Chondrocyte (in vitro differentiated cells): ENCODE data around the gene SCUBE1. TPM values are rescaled to one million over a fixed set of nuclear protein-coding genes. Genes with fewer than 3 reads are reported as not detected.
A peak's percentile ranks its signal among the peaks of the same experiment; 100 is the strongest.

Experiments used
- DNase-seq: peaks from one replicate; pipeline ENCODE4 v3.0.0; 2021; ENCODE audit warnings: mixed read lengths, low spot score
- H3K27ac Mint-ChIP-seq: one replicate; pipeline ENCODE4 v1.8.0; 2021; ENCODE audit warnings: mild to moderate bottlenecking, moderate library complexity, mixed read lengths; ENCODE audit not compliant: unreplicated experiment
- H3K27me3 Mint-ChIP-seq: 2 replicates; pipeline ENCODE4 v1.8.0; 2021; ENCODE audit warnings: low read depth, mixed read lengths
- H3K36me3 Mint-ChIP-seq: 2 replicates; pipeline ENCODE4 v1.8.0; 2021; ENCODE audit warnings: low read depth, mixed read lengths
- H3K4me1 Mint-ChIP-seq: 2 replicates; pipeline ENCODE4 v1.8.0; 2021; ENCODE audit warnings: low read depth, mild to moderate bottlenecking, mixed read lengths
- H3K4me3 Mint-ChIP-seq: one replicate; pipeline ENCODE4 v1.8.0; 2021; ENCODE audit warnings: mild to moderate bottlenecking, moderate library complexity, mixed read lengths; ENCODE audit not compliant: unreplicated experiment
- H3K9me3 Mint-ChIP-seq: 2 replicates; pipeline ENCODE4 v1.8.0; 2021; ENCODE audit warnings: low read depth, mixed read lengths
- total RNA-seq: library from RNA; stranded (reverse); gene quantifications from 3 replicates; pipeline ENCODE4 v1.2.1, GENCODE V29; 2021
- TF ChIP-seq, protein P1 (sequence below): fragments of 200-600 bp; sonication (generic); IDR thresholded peaks from 2 replicates; pipeline ENCODE4 v1.5.0; 2021; ENCODE audit warnings: antibody characterized with exemption, mild to moderate bottlenecking, moderate library complexity

SCUBE1 gene
- total RNA-seq, 1 donor from 2014 or later = 3.2 TPM

DNA sequence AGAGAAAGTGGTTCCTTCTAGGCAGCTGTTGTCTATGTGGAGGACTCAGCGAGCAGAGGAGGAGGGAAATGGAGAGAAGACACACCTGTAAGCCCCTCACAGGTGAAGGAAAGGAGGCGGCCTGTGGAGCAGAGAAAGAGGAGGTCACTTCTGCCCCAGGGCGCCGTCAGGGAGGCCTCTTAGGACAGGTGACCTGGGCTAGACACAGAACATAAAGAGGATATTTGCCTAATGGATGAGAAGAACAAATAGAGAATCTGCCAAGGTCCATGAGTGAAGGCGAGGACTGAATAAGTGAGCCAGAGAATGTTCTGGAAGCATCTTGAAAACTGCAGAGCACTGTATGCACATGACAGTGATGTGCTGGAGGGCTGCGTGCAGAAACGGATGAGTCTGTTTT is 2.2 kb upstream of the SCUBE1 start:
- Mint-ChIP-seq H3K4me1 (peaks cover 10% of the 10 kb centered on the region), H3K4me3 (no peak overlapping the region), H3K27ac (no peak overlapping the region), H3K9me3 (no peaks in the 10 kb centered on the region), H3K27me3 (peaks cover 68% of the 10 kb centered on the region), H3K36me3 (peaks cover 4% of the 10 kb centered on the region)
- TF ChIP-seq, protein P1, sequence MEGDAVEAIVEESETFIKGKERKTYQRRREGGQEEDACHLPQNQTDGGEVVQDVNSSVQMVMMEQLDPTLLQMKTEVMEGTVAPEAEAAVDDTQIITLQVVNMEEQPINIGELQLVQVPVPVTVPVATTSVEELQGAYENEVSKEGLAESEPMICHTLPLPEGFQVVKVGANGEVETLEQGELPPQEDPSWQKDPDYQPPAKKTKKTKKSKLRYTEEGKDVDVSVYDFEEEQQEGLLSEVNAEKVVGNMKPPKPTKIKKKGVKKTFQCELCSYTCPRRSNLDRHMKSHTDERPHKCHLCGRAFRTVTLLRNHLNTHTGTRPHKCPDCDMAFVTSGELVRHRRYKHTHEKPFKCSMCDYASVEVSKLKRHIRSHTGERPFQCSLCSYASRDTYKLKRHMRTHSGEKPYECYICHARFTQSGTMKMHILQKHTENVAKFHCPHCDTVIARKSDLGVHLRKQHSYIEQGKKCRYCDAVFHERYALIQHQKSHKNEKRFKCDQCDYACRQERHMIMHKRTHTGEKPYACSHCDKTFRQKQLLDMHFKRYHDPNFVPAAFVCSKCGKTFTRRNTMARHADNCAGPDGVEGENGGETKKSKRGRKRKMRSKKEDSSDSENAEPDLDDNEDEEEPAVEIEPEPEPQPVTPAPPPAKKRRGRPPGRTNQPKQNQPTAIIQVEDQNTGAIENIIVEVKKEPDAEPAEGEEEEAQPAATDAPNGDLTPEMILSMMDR = no peak
- DNase-seq = no peak

DNA sequence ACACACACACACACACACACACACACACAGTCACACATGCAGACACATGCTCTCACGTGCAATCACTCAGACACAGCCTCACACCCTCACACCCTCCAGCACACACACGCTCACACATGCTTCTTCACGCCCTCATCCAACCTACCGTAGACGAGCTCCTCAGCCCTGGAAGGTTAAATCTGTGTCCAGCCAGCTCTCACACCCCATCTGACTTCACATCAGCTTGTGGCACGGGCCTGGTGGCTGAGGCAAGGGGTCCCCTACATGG is 1.3 kb upstream of the SCUBE1 start:
- Mint-ChIP-seq H3K27ac (no peak overlapping the region), H3K36me3 (peaks cover 4% of the 10 kb centered on the region), H3K27me3 (peaks cover 65% of the 10 kb centered on the region), H3K4me1 (peaks cover 10% of the 10 kb centered on the region), H3K9me3 (no peaks in the 10 kb centered on the region), H3K4me3 (no peak overlapping the region)
- no peak for DNase-seq
- TF ChIP-seq, protein P1 = no peak

DNA sequence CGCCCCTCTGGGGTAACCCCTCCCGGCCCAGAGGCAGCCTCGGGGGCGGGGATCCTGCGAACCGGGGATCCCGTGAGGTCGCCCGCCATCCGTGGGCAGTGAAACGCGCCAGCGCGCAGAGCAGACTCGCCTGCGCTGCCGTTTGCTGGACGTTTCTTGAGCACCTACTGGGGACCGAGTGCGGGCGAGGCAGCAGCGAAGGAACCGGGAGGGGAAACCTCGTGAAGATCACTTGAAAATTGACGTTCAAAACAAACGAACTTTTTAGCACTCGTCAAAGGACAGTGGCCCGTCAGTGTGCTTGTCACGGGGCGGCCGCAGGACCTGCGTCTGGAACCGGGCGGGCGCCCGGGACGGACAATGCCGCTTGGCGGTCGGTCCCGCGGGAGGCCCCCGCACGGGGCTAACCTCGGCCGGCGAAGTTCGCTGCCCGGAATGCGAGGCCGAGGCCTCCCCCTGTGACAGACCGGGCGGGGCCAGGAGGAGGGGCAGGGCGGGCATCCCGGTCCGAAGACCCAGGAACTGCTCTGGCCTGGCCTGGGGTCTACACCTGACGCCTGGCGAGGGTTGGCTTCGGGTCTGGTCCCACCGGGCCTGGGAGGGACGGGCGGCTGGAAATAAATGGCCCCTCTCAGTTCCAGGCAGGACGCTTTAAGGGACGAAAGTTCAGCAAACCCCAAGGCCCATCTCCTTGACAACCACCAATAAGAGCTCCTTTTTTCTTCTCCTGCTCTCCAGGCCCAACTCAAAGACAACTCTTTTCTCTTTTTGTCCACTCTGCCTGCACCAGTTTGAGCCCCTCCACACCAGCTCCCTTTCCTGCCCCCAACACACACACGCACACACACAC is 723 bp upstream of the SCUBE1 start:
- Mint-ChIP-seq H3K36me3 (peaks cover 2% of the 10 kb centered on the region), H3K4me3 (no peak overlapping the region), H3K9me3 (no peaks in the 10 kb centered on the region), H3K27ac (no peak overlapping the region), H3K27me3 (peaks cover 66% of the 10 kb centered on the region), H3K4me1 (peaks cover 10% of the 10 kb centered on the region)
- TF ChIP-seq, protein P1 = no peak
- DNase-seq = no peak

DNA sequence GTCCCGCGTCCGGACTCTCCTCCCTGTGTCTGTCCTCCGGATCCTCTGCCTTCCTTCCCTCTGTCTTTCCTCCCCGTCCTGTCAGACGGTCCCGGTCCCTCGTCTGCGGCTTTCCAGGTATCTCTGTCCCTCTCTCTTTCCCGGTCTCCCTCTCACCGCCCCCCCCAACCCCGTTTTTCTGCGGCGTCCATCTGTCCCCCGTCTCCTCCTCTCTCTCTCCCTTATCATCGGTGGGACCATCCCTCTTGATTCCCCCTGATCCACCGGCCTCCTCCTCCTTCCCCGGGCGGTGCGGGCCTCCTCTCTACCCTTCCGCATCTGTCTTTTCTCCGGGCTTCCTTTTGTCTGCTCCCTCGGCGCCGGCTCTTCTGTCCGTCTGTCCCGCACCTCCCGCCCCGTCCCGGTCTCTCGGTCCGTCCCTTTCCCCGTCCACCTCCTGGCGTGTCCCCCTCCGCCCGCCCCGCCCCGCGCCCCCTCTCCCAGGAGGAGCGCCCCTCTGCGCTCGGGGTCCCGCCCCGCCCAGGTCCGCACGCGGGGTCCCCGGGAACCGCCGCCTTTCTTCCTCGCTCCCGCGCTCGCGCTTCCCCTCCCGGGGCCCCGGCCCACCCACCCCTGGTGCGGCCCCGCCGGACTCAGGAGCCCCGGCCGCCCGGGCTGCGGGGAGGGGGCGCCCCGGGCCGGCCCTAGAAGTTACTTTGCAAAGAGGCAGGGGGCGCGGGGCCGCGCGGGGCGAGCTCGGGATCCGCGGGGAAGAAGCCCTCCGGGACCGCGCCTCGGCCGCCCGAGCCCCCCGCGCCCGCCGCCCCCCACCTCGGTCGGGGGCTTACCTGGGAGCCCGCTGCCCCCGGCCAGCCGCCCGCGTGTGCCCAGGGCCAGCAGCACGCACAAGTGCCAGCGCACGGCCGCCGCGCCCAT is 568 bp downstream of the SCUBE1 start:
- peaks cover 10% of the 10 kb centered on the region for H3K4me1 Mint-ChIP-seq
- H3K4me3 Mint-ChIP-seq = peak overlapping the region; percentile 55
- H3K9me3 Mint-ChIP-seq = no peaks in the 10 kb centered on the region
- H3K36me3 Mint-ChIP-seq = peaks cover 2% of the 10 kb centered on the region
- H3K27me3 Mint-ChIP-seq = peaks cover 66% of the 10 kb centered on the region
- no peak overlapping the region for H3K27ac Mint-ChIP-seq
- no peak for DNase-seq
- TF ChIP-seq, protein P1 = no peak

DNA sequence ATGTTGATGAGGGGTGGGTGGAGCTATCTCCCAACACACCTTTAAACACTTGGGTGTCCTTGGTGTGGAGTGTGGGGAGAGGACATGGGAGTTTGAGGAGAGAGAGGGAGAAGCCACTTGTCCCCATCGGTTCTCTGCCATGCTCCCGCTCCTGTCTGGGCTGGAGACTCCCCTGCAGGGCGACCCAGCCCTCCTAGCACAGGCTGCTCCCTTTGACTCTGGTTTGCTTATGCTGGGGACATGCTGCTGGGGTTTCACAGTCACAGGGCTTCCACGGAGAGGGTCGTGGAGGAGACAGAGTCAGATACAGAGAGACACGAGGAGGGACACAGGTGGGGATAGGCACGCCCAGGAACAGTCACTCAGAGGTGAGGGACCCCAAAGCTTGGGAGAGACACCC is 1.6 kb downstream of the SCUBE1 start:
- H3K9me3 Mint-ChIP-seq = no peaks in the 10 kb centered on the region
- H3K36me3 Mint-ChIP-seq = peaks cover 2% of the 10 kb centered on the region
- TF ChIP-seq, protein P1 = no peak
- H3K27me3 Mint-ChIP-seq = peaks cover 66% of the 10 kb centered on the region
- no peak overlapping the region for H3K27ac Mint-ChIP-seq
- peak overlapping the region; percentile 15 for H3K4me3 Mint-ChIP-seq
- no peak for DNase-seq
- peaks cover 10% of the 10 kb centered on the region for H3K4me1 Mint-ChIP-seq
